Measurements from ENCODE around the gene SP1. TPM values are rescaled to one million over a fixed set of nuclear protein-coding genes. Genes with fewer than 3 reads are reported as not detected.

The SP1 gene
- total and polyA plus RNA-seq, 9 donors = 25.7 to 109 (median 85.9) TPM

GRCh38 chr12:53338017-53338416 is 42.0 kb upstream of the SP1 start:
- 23 to 28% (median 28%) methylated on average over 11 of the region's 11 CpGs for WGBS, 3 donors
- Histone ChIP-seq H3K4me1 (ENCODE audit: insufficient read depth) (no peaks in the 10 kb centered on the region), H3K9me3 (no peaks in the 10 kb centered on the region), H3K27ac (no peak overlapping the region), H3K36me3 (no peaks in the 10 kb centered on the region), H3K27me3 (no peaks in the 10 kb centered on the region), H3K4me3 (no peak overlapping the region)
- no peak for DNase-seq
- TF ChIP-seq CTCF (IDR thresholded peaks at IDR 0.05) = no peak
- TF ChIP-seq EP300 (IDR thresholded peaks at IDR 0.05) = no peak
- no peak for TF ChIP-seq POLR2A (IDR thresholded peaks at IDR 0.05)
- intact Hi-C loops (cut with DNase I) = no loop called here

- intact Hi-C loops (cut with DNase I) = no loop called here
- no peaks in the 10 kb centered on the region for H3K4me1 ChIP-seq (ENCODE audit: insufficient read depth)
- TF ChIP-seq CTCF (IDR thresholded peaks at IDR 0.05) = no peak
- TF ChIP-seq EP300 (IDR thresholded peaks at IDR 0.05) = no peak
- no peak for TF ChIP-seq POLR2A (IDR thresholded peaks at IDR 0.05)
- H3K4me3 ChIP-seq = no peak overlapping the region
- no peaks in the 10 kb centered on the region for H3K36me3 ChIP-seq
- DNase-seq = no peak
- no peaks in the 10 kb centered on the region for H3K27me3 ChIP-seq
- WGBS, 3 donors = 33 to 59% (median 43%) methylated on average over 4 to 6 of the region's 6 CpGs
- no peak overlapping the region for H3K27ac ChIP-seq
- H3K9me3 ChIP-seq = no peaks in the 10 kb centered on the region
Observed at GRCh38 chr12:53338916-53339315, 41.1 kb upstream of the SP1 start.

GRCh38 chr12:53340398-53340797 is 39.6 kb upstream of the SP1 start:
- intact Hi-C loops (cut with DNase I) = no loop called here
- Histone ChIP-seq H3K27me3 (no peaks in the 10 kb centered on the region), H3K4me1 (ENCODE audit: insufficient read depth) (peaks cover 3% of the 10 kb centered on the region), H3K4me3 (no peak overlapping the region), H3K27ac (no peak overlapping the region), H3K36me3 (no peaks in the 10 kb centered on the region), H3K9me3 (no peaks in the 10 kb centered on the region)
- no peak for TF ChIP-seq EP300 (IDR thresholded peaks at IDR 0.05)
- no peak for TF ChIP-seq CTCF (IDR thresholded peaks at IDR 0.05)
- no peak for TF ChIP-seq POLR2A (IDR thresholded peaks at IDR 0.05)
- 83 to 89% (median 86%) methylated on average over 9 of the region's 9 CpGs for WGBS, 3 donors
- no peak for DNase-seq

- WGBS, 3 donors = 61 to 62% (median 62%) methylated on average over 3 of the region's 3 CpGs
- Histone ChIP-seq H3K27me3 (no peaks in the 10 kb centered on the region), H3K4me3 (no peak overlapping the region), H3K36me3 (no peaks in the 10 kb centered on the region), H3K9me3 (no peaks in the 10 kb centered on the region), H3K4me1 (ENCODE audit: insufficient read depth) (peaks cover 3% of the 10 kb centered on the region), H3K27ac (no peak overlapping the region)
- no peak for DNase-seq
- intact Hi-C loops (cut with DNase I) = no loop called here
- TF ChIP-seq POLR2A (IDR thresholded peaks at IDR 0.05) (no peak), CTCF (IDR thresholded peaks at IDR 0.05) (no peak), EP300 (IDR thresholded peaks at IDR 0.05) (no peak)
Observed at GRCh38 chr12:53343449-53343848, 36.5 kb upstream of the SP1 start.
